Measurements from ENCODE around the gene OBP2B. TPM values are rescaled to one million over a fixed set of nuclear protein-coding genes. Genes with fewer than 3 reads are reported as not detected.
"Not testable (repeated sequence)": the region's sequence is repeated elsewhere in the genome, so short reads cannot be mapped to it uniquely, and the experiment has no call there.

Gene OBP2B, protein sequence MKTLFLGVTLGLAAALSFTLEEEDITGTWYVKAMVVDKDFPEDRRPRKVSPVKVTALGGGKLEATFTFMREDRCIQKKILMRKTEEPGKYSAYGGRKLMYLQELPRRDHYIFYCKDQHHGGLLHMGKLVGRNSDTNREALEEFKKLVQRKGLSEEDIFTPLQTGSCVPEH
- total RNA-seq (2014; rRNA removed; shearing (Covaris generic); ENCODE audit: low replicate concordance), result not detected in 2 replicates

- not testable (repeated sequence) for H3K9me3 ChIP-seq, H3K4me3 ChIP-seq, H3K36me3 ChIP-seq, H3K27me3 ChIP-seq, DNase-seq
Measured at GRCh38 chr9:133208880-133209300, at the start of gene OBP2B. Gene OBP2B (minus strand): TSS chr9:133209250. CDS start chr9:133209199, 51 bp downstream.

GRCh38 chr9:133258061-133259015 lies 49.3 kb upstream of the OBP2B start:
- H3K9me3 ChIP-seq, result no peaks in the 10 kb centered on the region
- no peaks in the 10 kb centered on the region for H3K27me3 ChIP-seq
- H3K36me3 ChIP-seq, result no peaks in the 10 kb centered on the region
- no peak for DNase-seq
- no peak overlapping the region for H3K4me3 ChIP-seq

DNA sequence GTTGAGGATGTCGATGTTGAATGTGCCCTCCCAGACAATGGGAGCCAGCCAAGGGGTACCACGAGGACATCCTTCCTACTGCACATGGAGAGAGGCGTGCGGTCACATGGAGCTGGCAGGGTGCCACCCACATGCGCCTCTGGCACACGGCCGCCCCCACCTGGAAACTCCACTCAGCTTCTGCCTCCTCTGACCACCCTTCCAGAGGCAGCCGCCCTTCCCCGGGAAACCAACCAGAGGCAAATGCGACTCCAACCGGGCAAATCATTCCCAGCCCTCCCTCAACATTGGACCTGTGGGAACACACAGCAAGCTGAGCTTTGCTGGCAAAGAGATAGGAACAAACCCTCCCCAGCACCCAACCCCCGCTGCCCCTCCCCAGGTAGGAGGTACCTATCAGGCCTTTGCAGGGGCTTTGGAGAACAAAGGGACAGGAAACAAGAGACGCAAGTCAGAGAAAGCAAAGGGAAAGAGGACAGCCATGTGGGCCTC lies 48.5 kb upstream of the OBP2B start:
- Histone ChIP-seq H3K9me3 (no peaks in the 10 kb centered on the region), H3K4me3 (no peak overlapping the region), H3K27me3 (no peaks in the 10 kb centered on the region), H3K36me3 (no peaks in the 10 kb centered on the region)
- DNase-seq, result no peak

- H3K27me3 ChIP-seq, result no peaks in the 10 kb centered on the region
- no peaks in the 10 kb centered on the region for H3K36me3 ChIP-seq
- DNase-seq, result peak; percentile 47
- no peaks in the 10 kb centered on the region for H3K9me3 ChIP-seq
- H3K4me3 ChIP-seq, result no peak overlapping the region
Measured at GRCh38 chr9:133256686-133257091, 47.6 kb upstream of the OBP2B start.

DNA sequence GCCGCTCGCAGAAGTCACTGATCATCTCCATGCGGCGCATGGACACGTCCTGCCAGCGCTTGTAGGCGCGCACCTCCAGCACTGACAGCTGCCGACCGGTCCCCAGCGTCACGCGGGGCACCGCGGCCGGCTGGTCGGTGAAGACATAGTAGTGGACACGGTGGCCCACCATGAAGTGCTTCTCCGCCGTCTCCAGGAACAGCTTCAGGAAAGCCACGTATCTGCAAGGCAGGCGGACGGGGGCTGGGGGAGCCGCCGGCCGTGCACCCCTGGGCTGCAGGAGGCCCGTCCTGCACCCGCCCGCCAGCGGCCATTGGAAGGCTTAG lies 47.0 kb upstream of the OBP2B start:
- no peak for DNase-seq
- Histone ChIP-seq H3K4me3 (no peak overlapping the region), H3K27me3 (no peaks in the 10 kb centered on the region), H3K9me3 (no peaks in the 10 kb centered on the region), H3K36me3 (no peaks in the 10 kb centered on the region)

- Histone ChIP-seq H3K9me3 (no peaks in the 10 kb centered on the region), H3K36me3 (no peaks in the 10 kb centered on the region), H3K27me3 (no peaks in the 10 kb centered on the region), H3K4me3 (no peak overlapping the region)
- DNase-seq, result no peak
Measured at GRCh38 chr9:133255371-133256135, 46.5 kb upstream of the OBP2B start.

GRCh38 chr9:133254471-133254870 lies 45.4 kb upstream of the OBP2B start:
- no peaks in the 10 kb centered on the region for H3K27me3 ChIP-seq
- H3K36me3 ChIP-seq, result no peaks in the 10 kb centered on the region
- no peaks in the 10 kb centered on the region for H3K9me3 ChIP-seq
- DNase-seq, result no peak
- no peak overlapping the region for H3K4me3 ChIP-seq

DNA sequence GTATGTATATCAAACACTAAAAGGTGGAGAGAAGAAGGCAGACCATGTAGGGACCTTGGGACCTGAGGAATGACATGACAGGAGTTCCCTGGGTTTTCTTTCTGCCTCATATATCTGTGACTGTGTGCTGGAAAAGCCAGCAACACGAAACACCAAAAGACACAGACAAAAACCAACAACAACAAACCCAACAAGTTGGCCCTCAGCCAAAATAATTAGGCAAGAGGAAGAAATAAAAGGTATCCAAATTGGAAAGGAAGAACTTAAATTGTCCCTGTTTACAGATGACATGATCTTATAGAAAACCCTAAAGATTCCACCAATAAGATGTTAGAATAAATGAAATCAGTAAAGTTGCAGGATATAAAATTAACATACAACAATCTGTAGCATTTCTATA lies 44.2 kb upstream of the OBP2B start:
- no peak for DNase-seq
- H3K36me3 ChIP-seq, result no peaks in the 10 kb centered on the region
- no peak overlapping the region for H3K4me3 ChIP-seq
- H3K27me3 ChIP-seq, result no peaks in the 10 kb centered on the region
- H3K9me3 ChIP-seq, result no peaks in the 10 kb centered on the region

DNA sequence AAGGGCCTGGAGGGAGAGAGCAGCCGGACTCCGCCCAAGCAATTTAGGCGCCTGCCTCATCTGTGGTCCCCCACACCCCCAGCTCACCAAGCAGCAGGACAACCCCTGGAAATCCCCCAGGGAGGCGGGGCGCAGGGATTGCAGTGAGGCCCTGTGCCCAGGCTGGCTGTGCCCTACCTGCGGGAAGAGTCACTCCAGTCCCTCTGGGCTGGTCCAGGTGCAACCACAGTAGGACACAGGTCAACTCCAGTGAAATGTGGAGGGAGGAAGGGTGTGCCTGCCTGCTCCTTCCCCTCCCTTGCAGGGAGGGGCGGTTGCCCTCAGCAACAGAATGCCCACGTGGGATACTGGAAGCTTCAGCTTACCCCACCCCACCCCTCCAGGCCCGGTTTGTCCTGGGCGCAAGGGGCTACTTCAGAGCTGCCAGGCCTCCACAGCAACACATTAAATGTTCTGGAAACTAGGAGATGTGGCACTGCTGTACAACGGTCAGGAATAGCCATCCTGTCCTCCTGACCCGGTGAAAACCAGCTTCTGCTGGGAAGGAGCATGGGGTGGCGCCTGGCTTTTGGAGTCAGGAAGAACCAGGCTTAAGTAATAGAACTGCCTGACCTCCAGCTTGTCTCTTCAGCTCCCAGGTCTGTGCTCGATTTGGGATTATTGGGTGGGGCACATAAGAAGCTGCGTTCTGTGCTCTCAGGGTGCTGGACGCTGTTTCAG lies 43.4 kb upstream of the OBP2B start:
- Histone ChIP-seq H3K27me3 (no peaks in the 10 kb centered on the region), H3K4me3 (no peak overlapping the region), H3K9me3 (no peaks in the 10 kb centered on the region), H3K36me3 (no peaks in the 10 kb centered on the region)
- DNase-seq, result no peak

GRCh38 chr9:133251773-133252172 lies 42.7 kb upstream of the OBP2B start:
- H3K36me3 ChIP-seq, result no peaks in the 10 kb centered on the region
- H3K9me3 ChIP-seq, result no peaks in the 10 kb centered on the region
- no peaks in the 10 kb centered on the region for H3K27me3 ChIP-seq
- DNase-seq, result no peak
- no peak overlapping the region for H3K4me3 ChIP-seq

DNA sequence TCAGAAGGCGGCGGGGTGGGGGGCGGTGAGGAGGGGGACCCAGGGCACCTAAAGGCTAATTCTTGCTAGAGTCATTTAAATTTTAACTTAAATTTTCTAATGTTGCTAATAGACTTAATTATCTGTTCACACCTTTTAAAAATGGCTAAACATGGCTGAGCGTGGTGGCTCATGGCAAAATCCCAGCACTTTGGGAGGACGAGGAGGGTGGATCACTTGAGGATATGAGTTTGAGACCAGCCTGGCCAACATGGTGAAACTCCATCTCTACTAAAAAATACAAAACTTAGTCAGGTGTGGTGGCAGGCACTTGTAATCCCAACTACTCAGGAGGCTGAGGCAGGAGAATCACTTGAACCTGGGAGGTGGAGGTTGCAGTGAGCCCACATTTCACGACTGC lies 42.2 kb upstream of the OBP2B start:
- DNase-seq, H3K36me3 ChIP-seq, H3K4me3 ChIP-seq, H3K9me3 ChIP-seq, H3K27me3 ChIP-seq: not testable (repeated sequence)

DNA sequence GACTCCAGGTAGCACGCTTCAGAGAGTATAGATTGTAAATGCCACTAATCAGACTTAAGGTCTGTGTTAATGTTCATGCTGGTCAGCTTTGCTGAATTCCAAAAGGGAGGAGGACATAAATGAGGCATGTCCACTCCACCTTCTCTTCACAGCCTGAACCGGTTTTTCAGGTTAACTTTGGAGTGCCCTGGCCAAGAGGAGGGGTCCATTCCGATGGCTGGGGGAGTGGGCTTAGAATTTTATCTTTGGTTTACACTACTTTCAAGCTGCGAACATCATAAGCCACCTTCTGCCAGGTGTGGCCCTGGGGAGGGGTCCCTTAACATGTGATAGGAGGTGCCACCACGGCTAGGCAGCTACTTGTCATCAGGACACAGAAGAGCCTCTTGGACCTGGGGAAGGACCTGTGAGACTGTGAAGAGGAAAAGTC lies 41.7 kb upstream of the OBP2B start:
- no peak overlapping the region for H3K4me3 ChIP-seq
- no peaks in the 10 kb centered on the region for H3K9me3 ChIP-seq
- no peaks in the 10 kb centered on the region for H3K36me3 ChIP-seq
- H3K27me3 ChIP-seq, result no peaks in the 10 kb centered on the region
- DNase-seq, result no peak

DNA sequence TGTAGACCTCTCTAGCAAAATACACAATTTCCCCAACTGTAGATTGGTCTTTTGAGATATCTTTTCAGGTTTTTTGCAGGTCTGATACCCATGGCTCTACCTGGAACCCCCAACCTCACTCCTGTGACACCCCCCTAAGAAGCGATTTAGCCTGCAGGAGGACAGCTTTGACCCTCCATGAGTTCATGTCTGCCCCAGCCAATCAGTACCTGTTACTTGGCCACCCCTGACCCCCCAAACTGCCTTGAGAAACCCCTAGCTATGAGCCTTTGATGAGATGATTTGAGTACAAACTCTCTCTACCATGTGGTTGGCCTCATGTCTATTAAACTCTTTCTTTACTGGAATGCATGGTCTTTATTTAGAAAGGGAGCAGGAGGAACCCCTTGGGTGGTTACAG lies 40.3 kb upstream of the OBP2B start:
- Histone ChIP-seq H3K4me3 (no peak overlapping the region), H3K27me3 (0 out of 2 replicates have a peak, but pooled peaks cover 3% of the 10 kb centered on the region), H3K36me3 (no peaks in the 10 kb centered on the region), H3K9me3 (no peaks in the 10 kb centered on the region)
- DNase-seq, result no peak

- no peaks in the 10 kb centered on the region for H3K9me3 ChIP-seq
- H3K36me3 ChIP-seq, result no peaks in the 10 kb centered on the region
- H3K27me3 ChIP-seq, result 0 out of 2 replicates have a peak, but pooled peaks cover 3% of the 10 kb centered on the region
- no peak overlapping the region for H3K4me3 ChIP-seq
- DNase-seq, result no peak
Measured at GRCh38 chr9:133248726-133249295, 39.8 kb upstream of the OBP2B start.

DNA sequence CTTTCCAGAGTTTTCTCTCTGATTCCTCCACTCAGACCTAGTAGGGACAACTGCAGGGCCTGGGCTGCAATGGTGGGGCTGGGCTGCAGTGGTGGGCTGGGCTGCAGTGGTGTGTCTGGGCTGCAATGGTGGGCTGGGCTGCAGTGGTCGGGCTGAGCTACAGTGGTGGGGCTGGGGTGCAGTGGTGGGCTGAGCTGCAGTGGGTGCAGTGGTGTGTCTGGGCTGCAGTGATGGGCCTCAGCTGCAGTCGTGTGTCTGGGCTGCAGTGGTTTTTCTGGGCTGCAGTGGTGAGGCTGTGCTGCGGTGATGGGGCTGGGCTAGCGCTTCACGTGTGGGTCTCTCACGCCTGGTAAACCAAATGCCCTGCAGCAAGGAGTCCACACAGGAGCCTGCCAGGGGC lies 38.6 kb upstream of the OBP2B start:
- DNase-seq, result no peak
- no peaks in the 10 kb centered on the region for H3K9me3 ChIP-seq
- H3K4me3 ChIP-seq, result no peak overlapping the region
- H3K36me3 ChIP-seq, result no peaks in the 10 kb centered on the region
- 0 out of 2 replicates have a peak, but pooled peaks cover 3% of the 10 kb centered on the region for H3K27me3 ChIP-seq

- no peak for DNase-seq
- Histone ChIP-seq H3K9me3 (no peaks in the 10 kb centered on the region), H3K36me3 (no peaks in the 10 kb centered on the region), H3K4me3 (no peak overlapping the region), H3K27me3 (0 out of 2 replicates have a peak, but pooled peaks cover 3% of the 10 kb centered on the region)
Measured at GRCh38 chr9:133246991-133247390, 37.9 kb upstream of the OBP2B start.
